Upper lobe of left lung (tissue), 6 donors: ENCODE data around the gene L1CAM. TPM values are rescaled to one million over a fixed set of nuclear protein-coding genes. Genes with fewer than 3 reads are reported as not detected.

ENCODE experiments used
- ATAC-seq, 2 donors: fragments of 200-7000 bp; cut with Tn5 transposase; one replicate each; pipeline ENCODE4 v1.9.1; 2022; ENCODE audit warnings: mild to moderate bottlenecking in 2 of 2, moderate library complexity in 2 of 2; ENCODE audit not compliant: low FRiP score in 2 of 2
- DNase-seq, 2 donors: peaks; one replicate each; pipeline ENCODE4 v3.0.0-alpha.2; 2019 to 2020
- H3K27ac ChIP-seq, 4 donors: fragments of 200-600 bp; sonication (generic); one replicate each; pipeline ENCODE4 v1.5.1; 2016 to 2019
- H3K27me3 ChIP-seq, 4 donors: fragments of 200-600 bp; sonication (generic); one replicate each; pipeline ENCODE4 v1.5.1; 2017 to 2019
- H3K36me3 ChIP-seq, 4 donors: fragments of 200-600 bp; sonication (generic); one replicate each; pipeline ENCODE4 v1.5.1; 2016 to 2019
- H3K4me1 ChIP-seq, 4 donors: fragments of 200-600 bp; sonication (generic); one replicate each; pipeline ENCODE4 v1.5.1; 2018 to 2019
- H3K4me3 ChIP-seq, 4 donors: fragments of 200-600 bp; sonication (generic); one replicate each; pipeline ENCODE4 v1.5.1; 2017 to 2019; ENCODE audit warnings: mild to moderate bottlenecking in 2 of 4, moderate library complexity in 1 of 4
- H3K9me3 ChIP-seq, 4 donors: fragments of 200-600 bp; sonication (generic); one replicate each; pipeline ENCODE4 v1.5.1; 2018 to 2019
- EP300 ChIP-seq, 4 donors: sonication (generic); formaldehyde crosslinking; IDR thresholded peaks; one replicate each; pipeline ENCODE4 v1.5.1; 2017; ENCODE audit warnings: antibody characterized with exemption in 4 of 4, control low read depth in 2 of 4
- POLR2A ChIP-seq, 4 donors: fragments of 450-650 bp; IDR thresholded peaks; one replicate each; pipeline ENCODE4 v1.5.1; 2016 to 2017; ENCODE audit warnings: antibody characterized with exemption in 4 of 4, mild to moderate bottlenecking in 2 of 4
- POLR2AphosphoS5 ChIP-seq, 2 donors: sonication (generic); formaldehyde crosslinking; IDR thresholded peaks; one replicate each; pipeline ENCODE4 v1.5.1; 2017; ENCODE audit warnings: antibody characterized with exemption in 2 of 2
- WGBS, 2 donors: methylation state at CpG; one replicate each; pipeline ENCODE4 v1.1.5; 2017 to 2018; 5-methylcytosine and 5-hydroxymethylcytosine counted together
- total RNA-seq, 6 donors: library from RNA; depleted of rRNA in 4 of 6; stranded (reverse); fragments of >200 nt in 4 of 6; gene quantifications; one replicate each; pipeline versions ENCODE4 v1.1.0 to v1.2.1, GENCODE V29; 2016 to 2021
- TF ChIP-seq, protein P1 (sequence below), 6 experiments: fragments of 450-650 bp in 4 of 6; fragments of 200-600 bp in 2 of 6; sonication (generic) in 2 of 6; IDR thresholded peaks; one replicate each; pipeline ENCODE4 v1.5.1; 2016 to 2019; ENCODE audit warnings: antibody characterized with exemption in 6 of 6
- donor health status: DM: no; HTN: no; CAD: no; lungs with moderate emphysema.
- donor health status: DM: no; HTN: yes; CAD: no; lungs with severe emphysema.

Gene L1CAM
- total RNA-seq, 6 donors from 2014 or later: 0.52 to 10.0 (median 1.1) TPM; not detected in 1

DNA sequence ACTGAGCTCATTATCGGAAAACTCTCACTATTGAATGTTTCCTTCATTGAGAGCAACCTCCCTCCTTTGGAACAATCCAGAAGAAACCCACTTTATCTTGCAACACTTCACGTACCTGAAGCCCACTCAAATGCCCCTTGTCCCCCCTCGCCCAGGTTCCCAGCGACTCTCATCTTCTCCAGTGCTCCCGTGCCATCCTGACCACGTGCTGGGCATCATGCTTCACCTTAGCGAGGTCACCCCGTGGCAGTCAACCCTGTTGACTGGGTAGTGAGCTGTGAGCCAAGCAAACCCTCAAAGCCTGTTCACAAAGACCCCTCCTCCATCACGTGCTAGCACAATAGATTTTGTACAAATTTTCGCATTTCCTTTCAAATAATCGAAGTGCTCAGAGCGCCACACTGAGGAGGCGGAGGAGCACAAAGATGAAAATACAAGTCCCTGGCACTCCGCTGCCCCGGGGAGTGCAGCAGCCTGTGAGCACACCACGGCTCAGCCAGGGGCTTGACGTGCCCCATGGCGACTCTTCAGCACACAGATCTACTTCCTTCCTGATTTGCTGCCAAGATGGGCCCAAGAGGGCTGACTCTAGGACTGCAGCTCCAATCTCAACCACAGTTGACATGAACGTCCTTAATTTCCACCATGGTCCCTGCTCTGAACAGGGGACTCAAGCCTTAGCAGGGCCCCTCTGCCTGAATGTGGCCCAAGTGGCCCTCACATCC is 71.2 kb downstream of the L1CAM start:
- DNase-seq (no peak), ATAC-seq (no peak)
- no peaks in the 10 kb centered on the region for H3K9me3 ChIP-seq
- peaks cover 0 to 13% (median 5%) of the 10 kb centered on the region in 4 donors for H3K4me1 ChIP-seq
- WGBS, 2 donors: 69 to 83% methylated on average over 12 to 19 of the region's 19 CpGs
- H3K4me3 ChIP-seq: no peak overlapping the region
- no peaks in the 10 kb centered on the region for H3K36me3 ChIP-seq
- TF ChIP-seq POLR2A (IDR thresholded peaks at IDR 0.05) (no peak), POLR2AphosphoS5 (IDR thresholded peaks at IDR 0.05) (no peak), EP300 (IDR thresholded peaks at IDR 0.05) (no peak)
- TF ChIP-seq, protein P1, sequence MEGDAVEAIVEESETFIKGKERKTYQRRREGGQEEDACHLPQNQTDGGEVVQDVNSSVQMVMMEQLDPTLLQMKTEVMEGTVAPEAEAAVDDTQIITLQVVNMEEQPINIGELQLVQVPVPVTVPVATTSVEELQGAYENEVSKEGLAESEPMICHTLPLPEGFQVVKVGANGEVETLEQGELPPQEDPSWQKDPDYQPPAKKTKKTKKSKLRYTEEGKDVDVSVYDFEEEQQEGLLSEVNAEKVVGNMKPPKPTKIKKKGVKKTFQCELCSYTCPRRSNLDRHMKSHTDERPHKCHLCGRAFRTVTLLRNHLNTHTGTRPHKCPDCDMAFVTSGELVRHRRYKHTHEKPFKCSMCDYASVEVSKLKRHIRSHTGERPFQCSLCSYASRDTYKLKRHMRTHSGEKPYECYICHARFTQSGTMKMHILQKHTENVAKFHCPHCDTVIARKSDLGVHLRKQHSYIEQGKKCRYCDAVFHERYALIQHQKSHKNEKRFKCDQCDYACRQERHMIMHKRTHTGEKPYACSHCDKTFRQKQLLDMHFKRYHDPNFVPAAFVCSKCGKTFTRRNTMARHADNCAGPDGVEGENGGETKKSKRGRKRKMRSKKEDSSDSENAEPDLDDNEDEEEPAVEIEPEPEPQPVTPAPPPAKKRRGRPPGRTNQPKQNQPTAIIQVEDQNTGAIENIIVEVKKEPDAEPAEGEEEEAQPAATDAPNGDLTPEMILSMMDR (IDR thresholded peaks at IDR 0.05): no peak
- no peak overlapping the region for H3K27ac ChIP-seq
- H3K27me3 ChIP-seq: peaks cover 0 to 10% (median 0%) of the 10 kb centered on the region in 4 donors

DNA sequence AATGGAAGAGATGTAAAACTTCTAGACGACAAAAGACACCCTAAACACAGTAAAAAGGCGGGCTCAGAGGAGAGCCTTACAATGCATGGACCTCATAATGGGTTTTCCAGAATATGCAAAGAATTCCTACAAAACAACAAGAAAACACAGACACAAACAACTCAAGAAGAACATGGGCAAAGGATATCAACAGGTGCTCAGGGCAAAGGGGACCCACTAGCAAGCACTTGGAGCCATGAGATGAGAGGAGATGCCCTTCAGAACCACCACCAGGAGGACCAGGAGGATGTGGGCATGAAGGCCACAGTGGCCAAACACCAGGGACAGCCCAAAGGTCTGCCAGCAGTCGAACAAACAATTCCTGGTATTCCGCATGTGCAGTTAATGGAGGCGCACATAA is 72.8 kb downstream of the L1CAM start:
- Histone ChIP-seq H3K27ac (no peak overlapping the region), H3K9me3 (no peaks in the 10 kb centered on the region), H3K36me3 (no peaks in the 10 kb centered on the region), H3K4me1 (no peaks in the 10 kb centered on the region), H3K27me3 (peaks cover 0 to 4% (median 0%) of the 10 kb centered on the region in 4 donors), H3K4me3 (no peak overlapping the region)
- DNase-seq (no peak), ATAC-seq (no peak)
- WGBS, 2 donors: 88 to 90% methylated on average over 5 of the region's 5 CpGs
- no peak for TF ChIP-seq EP300 (IDR thresholded peaks at IDR 0.05)
- TF ChIP-seq POLR2A (IDR thresholded peaks at IDR 0.05): no peak

DNA sequence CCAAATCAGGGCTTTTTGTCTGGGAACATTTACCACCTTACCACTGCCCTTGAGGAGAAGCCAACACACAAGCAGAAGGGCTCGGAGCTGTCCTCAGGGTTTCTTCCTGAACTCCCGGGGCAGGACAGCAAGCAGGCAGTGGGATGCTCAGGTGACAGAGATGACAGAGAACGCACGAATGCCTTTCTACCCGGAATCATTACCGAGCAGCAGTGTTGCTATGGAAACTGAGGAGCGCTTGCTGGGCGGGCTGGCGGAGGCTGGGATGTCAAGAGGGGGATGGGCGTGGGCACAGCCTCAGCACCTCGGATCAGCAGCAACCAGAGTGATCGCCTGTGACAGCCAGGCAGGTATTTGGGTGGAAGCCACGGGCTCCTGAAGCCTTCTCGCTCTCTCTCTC is 73.8 kb downstream of the L1CAM start:
- no peaks in the 10 kb centered on the region for H3K4me1 ChIP-seq
- no peak for DNase-seq
- H3K27me3 ChIP-seq: peaks cover 0 to 4% (median 0%) of the 10 kb centered on the region in 4 donors
- H3K36me3 ChIP-seq: no peaks in the 10 kb centered on the region
- no peaks in the 10 kb centered on the region for H3K9me3 ChIP-seq
- H3K4me3 ChIP-seq: no peak overlapping the region
- TF ChIP-seq POLR2A (IDR thresholded peaks at IDR 0.05) (no peak), EP300 (IDR thresholded peaks at IDR 0.05) (no peak), POLR2AphosphoS5 (IDR thresholded peaks at IDR 0.05) (no peak)
- TF ChIP-seq, protein P1 (IDR thresholded peaks at IDR 0.05): no peak
- no peak overlapping the region for H3K27ac ChIP-seq
- no peak for ATAC-seq
- WGBS, 2 donors: 65% methylated on average over 14 of the region's 14 CpGs; no CpG with 5 or more reads in 1 of the 2 donors

Other genes starting within 250 kb of the L1CAM start
- under 1 TPM in 3 of 6 donors, not detected in 3; 0.14 to 0.44 (median 0.27) TPM for gene DUSP9, start 239.0 kb downstream of the L1CAM start, total RNA-seq
- 1 to 10 TPM in 1 of 6 donors, under 1 TPM in 1, not detected in 4; 0.47 to 5.2 TPM for gene PNCK, start 212.4 kb downstream of the L1CAM start, total RNA-seq
- gene SLC6A8, start 198.2 kb downstream of the L1CAM start, total RNA-seq: 1 to 10 TPM; 3.9 to 8.1 (median 6.1) TPM
- 100 to 1,000 TPM; 110 to 236 (median 132) TPM for gene BCAP31, start 161.8 kb downstream of the L1CAM start, total RNA-seq
- gene ABCD1, start 161.3 kb downstream of the L1CAM start, total RNA-seq: 10 to 100 TPM in 5 of 6 donors, 1 to 10 TPM in 1; 9.8 to 28.1 (median 17.9) TPM
- gene PLXNB3, start 121.9 kb downstream of the L1CAM start, total RNA-seq: 10 to 100 TPM in 1 of 6 donors, 1 to 10 TPM in 5; 1.3 to 21.0 (median 2.9) TPM
- gene SRPK3, start 105.1 kb downstream of the L1CAM start, total RNA-seq: under 1 TPM in 4 of 6 donors, not detected in 2; 0.20 to 0.44 (median 0.23) TPM
- 10 to 100 TPM; 43.5 to 98.5 (median 57.4) TPM for gene IDH3G, start 91.8 kb downstream of the L1CAM start, total RNA-seq
- gene SSR4, start 91.5 kb downstream of the L1CAM start, total RNA-seq: 100 to 1,000 TPM in 4 of 6 donors, 10 to 100 TPM in 2; 70.2 to 328 (median 172) TPM
- 1 to 10 TPM; 1.6 to 8.9 (median 6.3) TPM for gene PDZD4, start 55.6 kb downstream of the L1CAM start, total RNA-seq
- 1 to 10 TPM in 3 of 6 donors, not detected in 3; 1.2 to 2.8 (median 1.4) TPM for gene AVPR2, start 18.5 kb upstream of the L1CAM start, total RNA-seq
- gene ARHGAP4, start 40.1 kb upstream of the L1CAM start, total RNA-seq: 100 to 1,000 TPM in 2 of 6 donors, 10 to 100 TPM in 4; 33.4 to 353 (median 82.6) TPM
- 100 to 1,000 TPM in 2 of 6 donors, 10 to 100 TPM in 4; 30.7 to 116 (median 76.2) TPM for gene NAA10, start 48.9 kb upstream of the L1CAM start, total RNA-seq
- 10 to 100 TPM; 32.8 to 81.7 (median 54.5) TPM for gene RENBP, start 58.5 kb upstream of the L1CAM start, total RNA-seq
- gene HCFC1, start 85.6 kb upstream of the L1CAM start, total RNA-seq: 10 to 100 TPM; 40.8 to 78.9 (median 52.2) TPM
- gene TMEM187, start 86.6 kb upstream of the L1CAM start, total RNA-seq: 10 to 100 TPM in 2 of 6 donors, 1 to 10 TPM in 4; 2.1 to 17.7 (median 5.0) TPM
- gene IRAK1, start 133.7 kb upstream of the L1CAM start, total RNA-seq: 100 to 1,000 TPM in 4 of 6 donors, 10 to 100 TPM in 2; 49.4 to 236 (median 125) TPM
- gene MECP2, start 211.5 kb upstream of the L1CAM start, total RNA-seq: 100 to 1,000 TPM in 1 of 6 donors, 10 to 100 TPM in 5; 43.3 to 110 (median 59.3) TPM